Spinal cord (tissue), 10 donors: ENCODE results near the gene RGS9. TPM values are rescaled to one million over a fixed set of nuclear protein-coding genes. Genes with fewer than 3 reads are reported as not detected.

Source experiments
- DNase-seq, 6 donors: peaks; one replicate each; pipeline versions ENCODE4 v3.0.0 to v3.0.0-alpha.2; 2013 to 2015; ENCODE audit warnings: low spot score in 6 of 6, low read depth in 4 of 6
- H3K27ac ChIP-seq: one replicate; pipeline ENCODE4 v1.5.1; 2013; ENCODE audit warnings: low read depth, low read length, control low read depth
- H3K27me3 ChIP-seq: one replicate; pipeline ENCODE4 v1.6.1; 2013; ENCODE audit warnings: low read length; ENCODE audit not compliant: control insufficient read depth, insufficient read depth
- H3K36me3 ChIP-seq: one replicate; pipeline ENCODE4 v1.6.1; 2013; ENCODE audit warnings: low read length; ENCODE audit not compliant: control insufficient read depth, insufficient read depth
- H3K4me1 ChIP-seq: one replicate; pipeline ENCODE4 v1.6.1; 2013; ENCODE audit warnings: low read length; ENCODE audit not compliant: control insufficient read depth, insufficient read depth
- H3K4me3 ChIP-seq: one replicate; pipeline ENCODE4 v1.5.1; 2013; ENCODE audit warnings: low read depth, low read length, control low read depth
- H3K9me3 ChIP-seq: one replicate; pipeline ENCODE4 v1.6.1; 2013; ENCODE audit warnings: low read length; ENCODE audit not compliant: control insufficient read depth, insufficient read depth
- WGBS: methylation state at CpG from one replicate; pipeline ENCODE4 v1.1.5; 2013; ENCODE audit warnings: missing lambda C conversion rate; ENCODE audit not compliant: insufficient coverage; 5-methylcytosine and 5-hydroxymethylcytosine counted together
- polyA plus RNA-seq, 2 donors: library from polyadenylated mRNA; unstranded; fragments of 120-200 nt; gene quantifications; one replicate each; pipeline ENCODE4 v1.2.1, GENCODE V29; 2013; ENCODE audit not compliant: insufficient read length in 2 of 2
- small RNA-seq: library from RNA; depleted of rRNA; stranded (forward); fragments of <200 nt; gene quantifications from one replicate; pipeline ENCODE3, GENCODE V24; 2014; ENCODE audit warnings: low replicate concordance
- total RNA-seq, 2 donors: library from RNA; depleted of rRNA in 1 of 2; stranded (reverse); fragments of 120-200 nt in 1 of 2; fragments of >200 nt in 1 of 2; gene quantifications; one replicate each; pipeline versions ENCODE4 v1.2.3 to v1.2.4, GENCODE V29; 2013 to 2014
- donor health status: healthy.

Gene RGS9
- total and polyA plus RNA-seq, 4 donors = 19.1 to 42.4 (median 37.2) TPM

- no peak for DNase-seq
- peaks cover 6% of the 10 kb centered on the region for H3K4me1 ChIP-seq
- no peaks in the 10 kb centered on the region for H3K36me3 ChIP-seq
- H3K4me3 ChIP-seq = no peak overlapping the region
- H3K27ac ChIP-seq = peak overlapping the region; percentile 42
- H3K27me3 ChIP-seq = no peaks in the 10 kb centered on the region
- H3K9me3 ChIP-seq = no peaks in the 10 kb centered on the region
- 72% methylated on average over 2 of the region's 2 CpGs for WGBS
Observed at GRCh38 chr17:65260626-65261025, 123.5 kb downstream of the RGS9 start.

DNA sequence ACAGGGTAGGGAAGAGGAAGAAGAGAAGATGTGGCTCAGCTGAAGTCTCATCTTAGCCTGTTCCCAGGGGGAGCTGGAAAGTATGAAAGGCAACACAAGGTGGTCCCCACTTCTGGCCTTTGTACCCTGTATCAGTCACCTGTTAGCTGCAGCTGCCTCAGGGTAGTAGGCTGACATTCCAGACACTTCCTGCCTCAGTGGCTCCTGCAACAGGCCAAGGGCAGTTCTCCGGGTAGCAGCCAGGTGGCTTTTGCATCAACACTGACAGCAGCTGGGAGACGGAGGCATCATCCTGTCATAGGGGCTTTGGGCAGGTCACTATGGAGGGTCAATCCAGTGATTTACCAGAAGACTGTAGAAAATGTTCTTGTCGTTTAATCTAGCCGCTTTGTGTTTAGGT, 124.0 kb downstream of the RGS9 start:
- WGBS = 73% methylated on average over 2 of the region's 4 CpGs

GRCh38 chr17:65261682-65262636, 124.8 kb downstream of the RGS9 start:
- Histone ChIP-seq H3K27ac (peak overlapping the region; percentile 19), H3K36me3 (no peaks in the 10 kb centered on the region), H3K4me3 (no peak overlapping the region), H3K27me3 (no peaks in the 10 kb centered on the region), H3K9me3 (no peaks in the 10 kb centered on the region), H3K4me1 (peaks cover 6% of the 10 kb centered on the region)
- 100% methylated on average over 1 of the region's 8 CpGs for WGBS
- peak in 1 of 6 donors; percentile 38 for DNase-seq

More for the DNA sequence above, 124.0 kb downstream of the RGS9 start:
- peak overlapping the region; percentile 42 for H3K27ac ChIP-seq
- no peaks in the 10 kb centered on the region for H3K27me3 ChIP-seq
- no peak overlapping the region for H3K4me3 ChIP-seq
- no peak for DNase-seq
- no peaks in the 10 kb centered on the region for H3K36me3 ChIP-seq
- H3K4me1 ChIP-seq = peaks cover 6% of the 10 kb centered on the region
- no peaks in the 10 kb centered on the region for H3K9me3 ChIP-seq

DNA sequence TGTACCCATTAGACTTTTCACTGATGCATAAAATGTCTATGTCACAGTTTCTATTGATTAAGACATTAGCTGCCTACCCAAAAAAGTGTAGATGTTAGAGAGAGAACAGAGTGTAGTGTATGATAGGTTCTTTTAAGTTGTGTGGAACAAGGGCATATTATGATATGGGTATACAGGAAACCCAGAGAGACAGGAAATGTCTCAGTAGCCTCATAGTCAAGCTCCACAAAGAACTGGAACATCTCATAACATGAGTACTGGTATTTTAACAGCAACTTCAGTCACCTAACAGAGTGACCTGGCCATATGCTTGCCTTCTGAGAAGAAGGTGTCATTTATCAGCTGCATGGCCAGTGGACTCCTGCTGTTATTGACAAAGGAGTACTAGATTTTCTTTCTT, 128.1 kb downstream of the RGS9 start:
- Histone ChIP-seq H3K27me3 (no peaks in the 10 kb centered on the region), H3K9me3 (no peaks in the 10 kb centered on the region), H3K4me3 (no peak overlapping the region), H3K4me1 (peaks cover 7% of the 10 kb centered on the region), H3K36me3 (no peaks in the 10 kb centered on the region), H3K27ac (no peak overlapping the region)
- no peak for DNase-seq

DNA sequence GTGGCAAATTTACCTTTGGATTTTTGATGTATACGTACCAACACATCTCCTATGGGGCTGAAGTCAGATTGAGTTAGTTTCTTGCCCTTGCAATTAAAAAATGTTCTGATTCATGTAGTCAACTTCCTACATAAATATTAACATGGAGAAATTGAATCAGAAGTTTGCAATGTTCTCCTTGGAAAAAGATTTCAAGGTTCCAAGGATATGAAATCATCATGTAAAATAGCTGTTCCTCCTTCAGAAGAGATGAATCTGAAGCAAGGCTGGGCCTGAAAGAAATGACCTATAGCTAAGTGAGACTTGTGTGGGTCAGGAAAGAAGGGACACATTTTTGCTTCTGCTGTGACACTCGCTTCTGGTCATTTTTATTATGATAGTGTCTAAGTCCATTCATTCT, 131.7 kb downstream of the RGS9 start:
- Histone ChIP-seq H3K27ac (no peak overlapping the region), H3K27me3 (no peaks in the 10 kb centered on the region), H3K36me3 (no peaks in the 10 kb centered on the region), H3K4me3 (no peak overlapping the region), H3K4me1 (peaks cover 13% of the 10 kb centered on the region), H3K9me3 (no peaks in the 10 kb centered on the region)
- DNase-seq = no peak
- no CpG with 5 or more reads among the region's 2 CpGs for WGBS

GRCh38 chr17:65270499-65271253, 133.5 kb downstream of the RGS9 start:
- DNase-seq = peak in 2 of 6 donors; percentile 9 to 72
- H3K4me3 ChIP-seq = no peak overlapping the region

DNA sequence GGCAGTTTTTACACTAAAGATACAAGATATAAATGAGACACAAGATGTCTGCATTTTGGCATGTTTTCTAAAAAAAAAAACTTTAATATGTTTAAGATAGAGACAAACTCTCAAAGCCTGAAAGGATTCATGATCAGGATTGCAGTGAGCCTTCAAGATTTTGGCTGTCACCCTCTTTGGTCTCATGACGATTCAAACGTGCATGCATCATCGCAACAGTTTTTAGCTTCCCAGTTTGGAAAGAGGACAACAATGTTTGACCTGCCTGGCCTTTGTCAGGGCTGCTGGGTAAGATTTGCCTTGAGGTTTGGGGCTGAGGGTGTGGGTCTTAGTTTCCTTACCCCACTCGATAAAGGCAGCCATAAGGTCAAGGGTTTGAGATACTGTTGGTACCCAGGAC, 134.1 kb downstream of the RGS9 start:
- WGBS = 65% methylated on average over 4 of the region's 4 CpGs
- Histone ChIP-seq H3K9me3 (no peaks in the 10 kb centered on the region), H3K27ac (peak overlapping the region; percentile 78), H3K36me3 (no peaks in the 10 kb centered on the region), H3K4me3 (no peak overlapping the region), H3K27me3 (no peaks in the 10 kb centered on the region), H3K4me1 (peaks cover 13% of the 10 kb centered on the region)
- no peak for DNase-seq

More at GRCh38 chr17:65270499-65271253, 133.5 kb downstream of the RGS9 start:
- Histone ChIP-seq H3K4me1 (peaks cover 13% of the 10 kb centered on the region), H3K9me3 (no peaks in the 10 kb centered on the region), H3K27me3 (no peaks in the 10 kb centered on the region), H3K36me3 (no peaks in the 10 kb centered on the region), H3K27ac (peak overlapping the region; percentile 78)
- WGBS = 21% methylated on average over 20 of the region's 23 CpGs

Small RNA genes lying within 50 kb of the gene (small RNA-seq; reads per million reads assigned to genes)
- gene AC060771.1 = not detected

Other genes starting within 250 kb of the RGS9 start
- 10 to 100 TPM; 18.4 to 38.0 TPM for gene LRRC37A3, start 217.9 kb upstream of the RGS9 start, total RNA-seq
- gene LRRC37A3, start 217.9 kb upstream of the RGS9 start, polyA plus RNA-seq = 10 to 100 TPM; 43.9 to 63.4 TPM
- gene GNA13, start 80.6 kb upstream of the RGS9 start, total RNA-seq = 100 to 1,000 TPM in 1 of 2 donors, 10 to 100 TPM in 1; 42.9 to 101 TPM
- 10 to 100 TPM; 36.6 to 52.6 TPM for gene GNA13, start 80.6 kb upstream of the RGS9 start, polyA plus RNA-seq